GM19372 (cell line): ENCODE results near the gene SPAG5.
A peak's percentile ranks its signal among the peaks of the same experiment; 100 is the strongest.
"Not testable (repeated sequence)": the region's sequence is repeated elsewhere in the genome, so short reads cannot be mapped to it uniquely, and the experiment has no call there.

ENCODE experiments used
- ATAC-seq: cut with Tn5 transposase; IDR thresholded peaks from one replicate; pipeline ENCODE4 v1.9.1; 2021; ENCODE audit warnings: mild to moderate bottlenecking, low read depth, moderate library complexity; ENCODE audit not compliant: unreplicated experiment

The SPAG5 gene

GRCh38 chr17:28612531-28612930 is 13.7 kb upstream of the SPAG5 start:
- no peak for ATAC-seq

GRCh38 chr17:28610376-28610775 is 11.6 kb upstream of the SPAG5 start:
- no peak for ATAC-seq

- ATAC-seq, result not testable (repeated sequence)
Measured at GRCh38 chr17:28604031-28604430, 5.2 kb upstream of the SPAG5 start.

- peak; percentile 40 for ATAC-seq
Measured at GRCh38 chr17:28599311-28600184, 723 bp upstream of the SPAG5 start.

GRCh38 chr17:28598389-28598788 is 436 bp downstream of the SPAG5 start:
- no peak for ATAC-seq

GRCh38 chr17:28597606-28598383 is 1.0 kb downstream of the SPAG5 start:
- ATAC-seq, result no peak

- no peak for ATAC-seq
Measured at GRCh38 chr17:28592260-28592659, 6.6 kb downstream of the SPAG5 start.

- ATAC-seq, result no peak
Measured at GRCh38 chr17:28585851-28586250, 13.0 kb downstream of the SPAG5 start.

GRCh38 chr17:28584434-28584833 is 14.4 kb downstream of the SPAG5 start:
- no peak for ATAC-seq

GRCh38 chr17:28582513-28582912 is 16.3 kb downstream of the SPAG5 start:
- ATAC-seq, result no peak

- ATAC-seq, result no peak
Measured at GRCh38 chr17:28580959-28581358, 17.9 kb downstream of the SPAG5 start.

GRCh38 chr17:28579526-28579925 is 19.3 kb downstream of the SPAG5 start:
- ATAC-seq, result no peak

GRCh38 chr17:28578246-28579195 is 20.3 kb downstream of the SPAG5 start:
- no peak for ATAC-seq

- no peak for ATAC-seq
Measured at GRCh38 chr17:28577466-28577824, 21.4 kb downstream of the SPAG5 start.

GRCh38 chr17:28576758-28577465 is 21.9 kb downstream of the SPAG5 start, which contains the start of gene ALDOC:
Gene ALDOC (minus strand): TSS chr17:28576895. CDS start chr17:28575532, 1,363 bp downstream.
- peak; percentile 94 for ATAC-seq

- not testable (repeated sequence) for ATAC-seq
Measured at GRCh38 chr17:28576016-28576415, 22.8 kb downstream of the SPAG5 start.

- ATAC-seq, result no peak
Measured at GRCh38 chr17:28575126-28575795, 23.6 kb downstream of the SPAG5 start.

GRCh38 chr17:28574526-28574925 is 24.3 kb downstream of the SPAG5 start:
- ATAC-seq, result no peak

GRCh38 chr17:28573966-28574480 is 24.8 kb downstream of the SPAG5 start:
- ATAC-seq, result no peak
